C4-2B (cell line): ENCODE measurements around the gene SYTL4.

ENCODE experiments used
- ZFX ChIP-seq: fragments of 450-650 bp; IDR thresholded peaks from 2 replicates; pipeline ENCODE4 v1.6.1; 2017
- TF ChIP-seq, protein P1 (sequence below): fragments of 450-650 bp; conservative IDR thresholded peaks from 2 replicates; pipeline ENCODE4 v1.5.1; 2017; ENCODE audit warnings: mild to moderate bottlenecking

DNA sequence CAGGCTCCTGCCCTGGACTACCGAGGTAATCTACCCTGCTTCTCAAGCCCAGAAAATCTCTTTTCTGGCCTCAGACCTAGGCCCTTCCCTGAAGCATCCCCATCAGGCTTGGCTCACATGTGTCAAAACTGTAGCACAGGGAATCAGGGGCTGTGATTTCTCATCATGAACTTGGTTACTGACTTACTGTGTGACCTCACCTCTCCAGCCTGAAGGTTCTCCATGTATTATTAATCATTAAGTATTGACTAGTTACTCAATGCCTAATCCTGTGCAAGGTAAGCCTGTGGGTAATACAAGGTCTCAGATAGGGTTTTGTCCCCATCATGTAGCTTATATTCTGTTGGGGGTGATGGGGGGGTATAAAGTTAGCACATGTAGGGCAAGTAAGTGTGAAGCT is 81.1 kb downstream of the SYTL4 start:
- TF ChIP-seq, protein P1, sequence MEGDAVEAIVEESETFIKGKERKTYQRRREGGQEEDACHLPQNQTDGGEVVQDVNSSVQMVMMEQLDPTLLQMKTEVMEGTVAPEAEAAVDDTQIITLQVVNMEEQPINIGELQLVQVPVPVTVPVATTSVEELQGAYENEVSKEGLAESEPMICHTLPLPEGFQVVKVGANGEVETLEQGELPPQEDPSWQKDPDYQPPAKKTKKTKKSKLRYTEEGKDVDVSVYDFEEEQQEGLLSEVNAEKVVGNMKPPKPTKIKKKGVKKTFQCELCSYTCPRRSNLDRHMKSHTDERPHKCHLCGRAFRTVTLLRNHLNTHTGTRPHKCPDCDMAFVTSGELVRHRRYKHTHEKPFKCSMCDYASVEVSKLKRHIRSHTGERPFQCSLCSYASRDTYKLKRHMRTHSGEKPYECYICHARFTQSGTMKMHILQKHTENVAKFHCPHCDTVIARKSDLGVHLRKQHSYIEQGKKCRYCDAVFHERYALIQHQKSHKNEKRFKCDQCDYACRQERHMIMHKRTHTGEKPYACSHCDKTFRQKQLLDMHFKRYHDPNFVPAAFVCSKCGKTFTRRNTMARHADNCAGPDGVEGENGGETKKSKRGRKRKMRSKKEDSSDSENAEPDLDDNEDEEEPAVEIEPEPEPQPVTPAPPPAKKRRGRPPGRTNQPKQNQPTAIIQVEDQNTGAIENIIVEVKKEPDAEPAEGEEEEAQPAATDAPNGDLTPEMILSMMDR, result no peak
- TF ChIP-seq ZFX, result no peak
